Fibroblast of skin of right quadriceps (primary cell): ENCODE results near the gene FPGS.
"Not testable (repeated sequence)": the region's sequence is repeated elsewhere in the genome, so short reads cannot be mapped to it uniquely, and the experiment has no call there.

Source experiments
- DNase-seq: peaks from one replicate; pipeline ENCODE4 v3.0.0-alpha.2; 2013

The FPGS gene

GRCh38 chr9:127814619-127815511, 12.2 kb downstream of the FPGS start:
- DNase-seq: no peak

- no peak for DNase-seq
Observed at GRCh38 chr9:127815512-127816361, 13.1 kb downstream of the FPGS start.

- DNase-seq: no peak
Observed at GRCh38 chr9:127816362-127816725, 13.7 kb downstream of the FPGS start.

- DNase-seq: no peak
Observed at GRCh38 chr9:127816728-127817127, 14.0 kb downstream of the FPGS start.

- DNase-seq: no peak
Observed at GRCh38 chr9:127817881-127818434, 15.3 kb downstream of the FPGS start.

GRCh38 chr9:127818574-127818973, 15.9 kb downstream of the FPGS start:
- no peak for DNase-seq

GRCh38 chr9:127822108-127822507, 19.4 kb downstream of the FPGS start:
- DNase-seq: no peak

GRCh38 chr9:127825319-127826051, 22.8 kb downstream of the FPGS start:
- DNase-seq: no peak

GRCh38 chr9:127826253-127826913, 23.7 kb downstream of the FPGS start:
- DNase-seq: no peak

- no peak for DNase-seq
Observed at GRCh38 chr9:127828262-127829031, 25.8 kb downstream of the FPGS start.

- DNase-seq: no peak
Observed at GRCh38 chr9:127829205-127829906, 26.7 kb downstream of the FPGS start.

- no peak for DNase-seq
Observed at GRCh38 chr9:127832248-127832647, 29.6 kb downstream of the FPGS start.

- DNase-seq: peak; percentile 42
Observed at GRCh38 chr9:127833555-127833954, 30.9 kb downstream of the FPGS start.

- DNase-seq: peak; percentile 61
Observed at GRCh38 chr9:127835991-127836516, 33.4 kb downstream of the FPGS start.

GRCh38 chr9:127836561-127836960, 33.9 kb downstream of the FPGS start:
- not testable (repeated sequence) for DNase-seq

GRCh38 chr9:127837346-127837745, 34.7 kb downstream of the FPGS start:
- DNase-seq: no peak

- peak; percentile 59 for DNase-seq
Observed at GRCh38 chr9:127838375-127839078, 35.8 kb downstream of the FPGS start.

- DNase-seq: no peak
Observed at GRCh38 chr9:127841087-127841835, 38.6 kb downstream of the FPGS start.

GRCh38 chr9:127844821-127845359, 42.2 kb downstream of the FPGS start:
- DNase-seq: peak; percentile 56
